WTC11 (cell line): ENCODE measurements around the gene GSTM1.

ENCODE experiments used
- CBFB ChIP-seq: sonication (generic); formaldehyde crosslinking; IDR thresholded peaks from 2 replicates; pipeline ENCODE4 v1.8.1; 2022; ENCODE audit warnings: mild to moderate bottlenecking, low read depth, missing genetic modification reagents
- CREB1 ChIP-seq: sonication (generic); formaldehyde crosslinking; IDR thresholded peaks from 2 replicates; pipeline ENCODE4 v1.8.0; 2023; ENCODE audit warnings: mild to moderate bottlenecking, missing genetic modification reagents
- CREM ChIP-seq: sonication (generic); formaldehyde crosslinking; IDR thresholded peaks from 2 replicates; pipeline ENCODE4 v1.8.1; 2022; ENCODE audit warnings: mild to moderate bottlenecking, missing genetic modification reagents, moderate library complexity
- IRF2 ChIP-seq: sonication (generic); formaldehyde crosslinking; IDR thresholded peaks from 2 replicates; pipeline ENCODE4 v1.8.0; 2022; ENCODE audit warnings: low read depth, missing genetic modification reagents, borderline replicate concordance
- NFYB ChIP-seq: sonication (generic); formaldehyde crosslinking; conservative IDR thresholded peaks from 2 replicates; pipeline ENCODE4 v1.8.0; 2022; ENCODE audit warnings: low read depth, missing genetic modification reagents
- NR1H2 ChIP-seq: sonication (generic); formaldehyde crosslinking; IDR thresholded peaks from 2 replicates; pipeline ENCODE4 v1.9.0; 2021; ENCODE audit warnings: mild to moderate bottlenecking, moderate library complexity, missing genetic modification reagents
- NR2C2 ChIP-seq: sonication (generic); formaldehyde crosslinking; IDR thresholded peaks from 2 replicates; pipeline ENCODE4 v1.8.0; 2022; ENCODE audit warnings: mild to moderate bottlenecking, missing genetic modification reagents
- PRRX2 ChIP-seq: fragments of 250-450 bp; sonication (Bioruptor Pico); IDR thresholded peaks from 2 replicates; pipeline ENCODE4 v1.8.0; 2021; ENCODE audit warnings: mild to moderate bottlenecking
- TF ChIP-seq, protein P1 (sequence below): fragments of 200-600 bp; IDR thresholded peaks from 2 replicates; pipeline ENCODE4 v1.8.0; 2022; ENCODE audit warnings: antibody characterized with exemption
- TF ChIP-seq, protein P2 (sequence below): sonication (generic); formaldehyde crosslinking; IDR thresholded peaks from 2 replicates; pipeline ENCODE4 v1.8.0; 2023; ENCODE audit warnings: missing genetic modification reagents, mild to moderate bottlenecking, borderline replicate concordance
- TF ChIP-seq, protein P3 (sequence below): sonication (generic); formaldehyde crosslinking; IDR thresholded peaks from 2 replicates; pipeline ENCODE4 v1.8.0; 2023; ENCODE audit warnings: missing genetic modification reagents
- TF ChIP-seq, protein P4 (sequence below): sonication (generic); formaldehyde crosslinking; IDR thresholded peaks from 2 replicates; pipeline ENCODE4 v1.8.0; 2022; ENCODE audit warnings: mild to moderate bottlenecking, missing genetic modification reagents

DNA sequence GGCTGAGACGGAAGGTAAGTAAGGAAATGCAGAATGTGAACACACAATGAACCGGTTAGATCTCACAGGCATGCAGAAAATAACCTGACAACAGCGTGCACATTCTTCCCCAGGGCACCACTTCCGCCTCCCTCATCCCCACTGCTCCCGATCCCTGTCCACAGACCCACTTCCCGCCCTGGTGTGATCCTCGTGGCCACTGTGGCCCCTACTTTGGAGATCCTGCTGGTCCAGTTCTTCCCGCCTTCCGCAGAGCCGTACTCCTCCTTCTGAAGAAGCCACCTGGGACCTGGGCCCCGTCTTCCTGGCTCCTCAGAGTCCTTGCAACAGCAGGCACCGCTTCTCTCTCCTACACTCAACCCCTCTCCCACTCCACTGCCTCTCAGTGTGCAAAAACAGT is 33.1 kb upstream of the GSTM1 start:
- TF ChIP-seq NR1H2 (no peak), PRRX2 (CRISPR knock-in tag) (no peak), IRF2 (CRISPR knock-in tag) (no peak), NFYB (no peak), CREB1 (CRISPR knock-in tag) (no peak), CREM (no peak), NR2C2 (CRISPR knock-in tag) (no peak), CBFB (CRISPR knock-in tag) (no peak)
- TF ChIP-seq, protein P1, sequence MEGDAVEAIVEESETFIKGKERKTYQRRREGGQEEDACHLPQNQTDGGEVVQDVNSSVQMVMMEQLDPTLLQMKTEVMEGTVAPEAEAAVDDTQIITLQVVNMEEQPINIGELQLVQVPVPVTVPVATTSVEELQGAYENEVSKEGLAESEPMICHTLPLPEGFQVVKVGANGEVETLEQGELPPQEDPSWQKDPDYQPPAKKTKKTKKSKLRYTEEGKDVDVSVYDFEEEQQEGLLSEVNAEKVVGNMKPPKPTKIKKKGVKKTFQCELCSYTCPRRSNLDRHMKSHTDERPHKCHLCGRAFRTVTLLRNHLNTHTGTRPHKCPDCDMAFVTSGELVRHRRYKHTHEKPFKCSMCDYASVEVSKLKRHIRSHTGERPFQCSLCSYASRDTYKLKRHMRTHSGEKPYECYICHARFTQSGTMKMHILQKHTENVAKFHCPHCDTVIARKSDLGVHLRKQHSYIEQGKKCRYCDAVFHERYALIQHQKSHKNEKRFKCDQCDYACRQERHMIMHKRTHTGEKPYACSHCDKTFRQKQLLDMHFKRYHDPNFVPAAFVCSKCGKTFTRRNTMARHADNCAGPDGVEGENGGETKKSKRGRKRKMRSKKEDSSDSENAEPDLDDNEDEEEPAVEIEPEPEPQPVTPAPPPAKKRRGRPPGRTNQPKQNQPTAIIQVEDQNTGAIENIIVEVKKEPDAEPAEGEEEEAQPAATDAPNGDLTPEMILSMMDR = no peak
- TF ChIP-seq, protein P2, sequence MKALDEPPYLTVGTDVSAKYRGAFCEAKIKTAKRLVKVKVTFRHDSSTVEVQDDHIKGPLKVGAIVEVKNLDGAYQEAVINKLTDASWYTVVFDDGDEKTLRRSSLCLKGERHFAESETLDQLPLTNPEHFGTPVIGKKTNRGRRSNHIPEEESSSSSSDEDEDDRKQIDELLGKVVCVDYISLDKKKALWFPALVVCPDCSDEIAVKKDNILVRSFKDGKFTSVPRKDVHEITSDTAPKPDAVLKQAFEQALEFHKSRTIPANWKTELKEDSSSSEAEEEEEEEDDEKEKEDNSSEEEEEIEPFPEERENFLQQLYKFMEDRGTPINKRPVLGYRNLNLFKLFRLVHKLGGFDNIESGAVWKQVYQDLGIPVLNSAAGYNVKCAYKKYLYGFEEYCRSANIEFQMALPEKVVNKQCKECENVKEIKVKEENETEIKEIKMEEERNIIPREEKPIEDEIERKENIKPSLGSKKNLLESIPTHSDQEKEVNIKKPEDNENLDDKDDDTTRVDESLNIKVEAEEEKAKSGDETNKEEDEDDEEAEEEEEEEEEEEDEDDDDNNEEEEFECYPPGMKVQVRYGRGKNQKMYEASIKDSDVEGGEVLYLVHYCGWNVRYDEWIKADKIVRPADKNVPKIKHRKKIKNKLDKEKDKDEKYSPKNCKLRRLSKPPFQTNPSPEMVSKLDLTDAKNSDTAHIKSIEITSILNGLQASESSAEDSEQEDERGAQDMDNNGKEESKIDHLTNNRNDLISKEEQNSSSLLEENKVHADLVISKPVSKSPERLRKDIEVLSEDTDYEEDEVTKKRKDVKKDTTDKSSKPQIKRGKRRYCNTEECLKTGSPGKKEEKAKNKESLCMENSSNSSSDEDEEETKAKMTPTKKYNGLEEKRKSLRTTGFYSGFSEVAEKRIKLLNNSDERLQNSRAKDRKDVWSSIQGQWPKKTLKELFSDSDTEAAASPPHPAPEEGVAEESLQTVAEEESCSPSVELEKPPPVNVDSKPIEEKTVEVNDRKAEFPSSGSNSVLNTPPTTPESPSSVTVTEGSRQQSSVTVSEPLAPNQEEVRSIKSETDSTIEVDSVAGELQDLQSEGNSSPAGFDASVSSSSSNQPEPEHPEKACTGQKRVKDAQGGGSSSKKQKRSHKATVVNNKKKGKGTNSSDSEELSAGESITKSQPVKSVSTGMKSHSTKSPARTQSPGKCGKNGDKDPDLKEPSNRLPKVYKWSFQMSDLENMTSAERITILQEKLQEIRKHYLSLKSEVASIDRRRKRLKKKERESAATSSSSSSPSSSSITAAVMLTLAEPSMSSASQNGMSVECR (CRISPR knock-in tag) = no peak
- TF ChIP-seq, protein P3, sequence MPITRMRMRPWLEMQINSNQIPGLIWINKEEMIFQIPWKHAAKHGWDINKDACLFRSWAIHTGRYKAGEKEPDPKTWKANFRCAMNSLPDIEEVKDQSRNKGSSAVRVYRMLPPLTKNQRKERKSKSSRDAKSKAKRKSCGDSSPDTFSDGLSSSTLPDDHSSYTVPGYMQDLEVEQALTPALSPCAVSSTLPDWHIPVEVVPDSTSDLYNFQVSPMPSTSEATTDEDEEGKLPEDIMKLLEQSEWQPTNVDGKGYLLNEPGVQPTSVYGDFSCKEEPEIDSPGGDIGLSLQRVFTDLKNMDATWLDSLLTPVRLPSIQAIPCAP (CRISPR knock-in tag) = no peak
- TF ChIP-seq, protein P4, sequence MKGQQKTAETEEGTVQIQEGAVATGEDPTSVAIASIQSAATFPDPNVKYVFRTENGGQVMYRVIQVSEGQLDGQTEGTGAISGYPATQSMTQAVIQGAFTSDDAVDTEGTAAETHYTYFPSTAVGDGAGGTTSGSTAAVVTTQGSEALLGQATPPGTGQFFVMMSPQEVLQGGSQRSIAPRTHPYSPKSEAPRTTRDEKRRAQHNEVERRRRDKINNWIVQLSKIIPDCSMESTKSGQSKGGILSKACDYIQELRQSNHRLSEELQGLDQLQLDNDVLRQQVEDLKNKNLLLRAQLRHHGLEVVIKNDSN (CRISPR knock-in tag) = no peak
